ENCODE measurements around the gene PLA2G6.

- TF ChIP-seq CTCF (IDR thresholded peaks at IDR 0.05) (no peak), POLR2A (IDR thresholded peaks at IDR 0.05) (no peak)
Observed at GRCh38 chr22:38132794-38133193, 48.8 kb downstream of the PLA2G6 start.

Measured in adrenal gland (tissue), 5 donors.